CD4-positive, alpha-beta memory T cell (primary cell): ENCODE data around the gene WAS. TPM values are rescaled to one million over a fixed set of nuclear protein-coding genes. Genes with fewer than 3 reads are reported as not detected.
"Not testable (repeated sequence)": the region's sequence is repeated elsewhere in the genome, so short reads cannot be mapped to it uniquely, and the experiment has no call there.

Source experiments
- CTCF ChIA-PET: fragments of 350-600 bp; sonication (Branson Sonifier 250); formaldehyde crosslinking; loops from one replicate; lab custom pipeline; 2021; ENCODE audit warnings: inconsistent platforms; ENCODE audit not compliant: partially characterized antibody; lab: Charles Lee
- POLR2A ChIA-PET: fragments of 350-600 bp; sonication (Branson Sonifier 250); formaldehyde crosslinking; loops from one replicate; lab custom pipeline; 2021; ENCODE audit not compliant: partially characterized antibody; lab: Charles Lee
- DNase-seq, 5 donors: peaks; one replicate each; pipeline versions ENCODE4 v3.0.0 to v3.0.0-alpha.2; 2020 to 2022; ENCODE audit warnings: mixed read lengths in 1 of 5
- H3K27ac ChIP-seq: one replicate; pipeline ENCODE4 v1.7.0; 2013; ENCODE audit warnings: low read depth, low read length
- H3K27me3 ChIP-seq: 2 replicates; pipeline ENCODE4 v1.7.0; 2013; ENCODE audit warnings: mild to moderate bottlenecking, low read length, moderate library complexity; ENCODE audit not compliant: insufficient read depth
- H3K36me3 ChIP-seq: 2 replicates; pipeline ENCODE4 v1.7.0; 2013; ENCODE audit warnings: mild to moderate bottlenecking, low read length, moderate library complexity; ENCODE audit not compliant: insufficient read depth
- H3K4me1 ChIP-seq: 2 replicates; pipeline ENCODE4 v1.7.0; 2013; ENCODE audit warnings: mild to moderate bottlenecking, low read length, moderate library complexity; ENCODE audit not compliant: insufficient read depth
- H3K4me3 ChIP-seq, 2 donors: one replicate each; pipeline ENCODE4 v1.7.0; 2013; ENCODE audit warnings: low read length in 2 of 2, mild to moderate bottlenecking in 1 of 2
- H3K9me3 ChIP-seq, 2 donors: one replicate each; pipeline ENCODE4 v1.7.0; 2013; ENCODE audit warnings: low read length in 2 of 2, control low read depth in 1 of 2; ENCODE audit not compliant: control insufficient read depth in 1 of 2
- H3K27ac Mint-ChIP-seq, 7 donors: one replicate each; pipeline ENCODE4 v1.8.0; 2020 to 2021; ENCODE audit warnings: mixed read lengths in 7 of 7, mild to moderate bottlenecking in 6 of 7, inconsistent platforms in 3 of 7, moderate library complexity in 3 of 7
- H3K27me3 Mint-ChIP-seq, 2 donors: one replicate each; pipeline ENCODE4 v1.8.0; 2020 to 2021; ENCODE audit warnings: mixed read lengths in 2 of 2
- H3K36me3 Mint-ChIP-seq, 2 donors: one replicate each; pipeline ENCODE4 v1.8.0; 2020 to 2021; ENCODE audit warnings: mixed read lengths in 2 of 2, inconsistent platforms in 1 of 2, mild to moderate bottlenecking in 1 of 2
- H3K4me1 Mint-ChIP-seq, 4 donors: one replicate each; pipeline ENCODE4 v1.8.0; 2020 to 2021; ENCODE audit warnings: mixed read lengths in 4 of 4, mild to moderate bottlenecking in 1 of 4
- H3K4me3 Mint-ChIP-seq, 8 donors: one replicate each; pipeline ENCODE4 v1.8.0; 2020 to 2021; ENCODE audit warnings: mixed read lengths in 8 of 8, mild to moderate bottlenecking in 7 of 8, moderate library complexity in 6 of 8, inconsistent platforms in 3 of 8
- H3K9me3 Mint-ChIP-seq, 8 donors: one replicate each; pipeline ENCODE4 v1.8.0; 2020 to 2021; ENCODE audit warnings: mixed read lengths in 8 of 8, mild to moderate bottlenecking in 5 of 8, inconsistent platforms in 3 of 8, moderate library complexity in 1 of 8
- intact Hi-C: fragments of 100-400 bp; cut with micrococcal nuclease; formaldehyde crosslinking; loops from one replicate; pipeline ENCODE4 v1.15.1; 2023
- polyA plus RNA-seq, 2 donors: library from polyadenylated mRNA; unstranded; fragments of 300-500 nt; fragmentation: Illumina TruSeq; gene quantifications; one replicate each; pipeline ENCODE4 v1.2.3, GENCODE V29; 2021
- total RNA-seq, 2 experiments: library from RNA; stranded (reverse); gene quantifications; one replicate each; pipeline ENCODE4 v1.2.3, GENCODE V29; 2021

The WAS gene
- total and polyA plus RNA-seq, 4 experiments from 2014 or later, result 13.4 to 110 (median 71.0) TPM

- DNase-seq, result peak; percentile 87 to 88 (median 88)
- Mint-ChIP-seq H3K27me3 (no peaks in the 10 kb centered on the region), H3K9me3 (peaks cover 0 to 2% (median 0%) of the 10 kb centered on the region in 8 donors), H3K4me3 (peak overlapping the region; percentile 89 to 93 (median 92)), H3K4me1 (peaks cover 8 to 25% (median 14%) of the 10 kb centered on the region in 4 donors), H3K36me3 (peaks cover 0 to 2% of the 10 kb centered on the region in 2 donors), H3K27ac (peak overlapping the region; percentile 77 to 96 (median 94))
- CTCF ChIA-PET, result interaction anchor here (0.6 to 1.0 kb wide), 2 partner anchors 28 to 120 kb away, joined by 3 to 4 read pairs; no protein-coding TSS in a partner anchor
- intact Hi-C loops, result loop anchor here (1.0 kb wide), 4 partner anchors 20 to 282 kb away; partner anchors contain the start of genes HDAC6 and SUV39H1
- Histone ChIP-seq H3K9me3 (no peaks in the 10 kb centered on the region), H3K4me1 (peaks cover 21% of the 10 kb centered on the region), H3K27ac (peak overlapping the region; percentile 78), H3K4me3 (peak overlapping the region; percentile 36 to 69), H3K36me3 (no peaks in the 10 kb centered on the region), H3K27me3 (no peaks in the 10 kb centered on the region)
- POLR2A ChIA-PET, result interaction anchor here (0.6 to 2.7 kb wide), 12 partner anchors 8 to 283 kb away, joined by 3 to 24 read pairs (median 4); partner anchors contain the start of genes HDAC6, PQBP1, SUV39H1 and TIMM17B
Measured at GRCh38 chrX:48676106-48676892, 7.3 kb upstream of the WAS start.

DNA sequence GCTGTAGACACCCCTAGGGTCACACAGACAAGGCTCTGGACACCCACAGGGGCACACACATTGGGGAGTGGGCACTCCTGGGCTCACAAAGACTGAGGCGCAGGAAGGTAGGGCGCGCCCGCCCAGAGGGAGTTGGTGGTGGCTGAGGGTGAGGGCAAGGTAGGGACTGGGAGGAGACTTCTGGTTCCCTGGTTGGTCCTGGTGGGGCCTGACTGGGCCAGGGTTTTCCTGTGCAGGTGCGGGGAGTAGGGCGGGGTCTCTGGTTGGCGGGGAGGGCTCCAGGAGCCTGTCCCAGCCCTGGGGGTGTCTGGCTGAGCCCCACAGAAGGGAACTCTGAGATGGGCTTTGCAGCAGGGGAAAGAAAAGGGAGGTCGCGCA, 6.7 kb upstream of the WAS start:
- Histone ChIP-seq H3K9me3 (no peaks in the 10 kb centered on the region), H3K4me3 (peak overlapping the region; percentile 36 to 69), H3K36me3 (no peaks in the 10 kb centered on the region), H3K27me3 (no peaks in the 10 kb centered on the region), H3K27ac (peak overlapping the region; percentile 78), H3K4me1 (peaks cover 21% of the 10 kb centered on the region)
- H3K9me3 Mint-ChIP-seq, result peaks cover 0 to 2% (median 0%) of the 10 kb centered on the region in 8 donors
- peak overlapping the region; percentile 34 to 93 (median 89) for H3K27ac Mint-ChIP-seq
- peaks cover 0 to 2% of the 10 kb centered on the region in 2 donors for H3K36me3 Mint-ChIP-seq
- intact Hi-C loops, result loop anchor here (1.0 kb wide), 4 partner anchors 19 to 281 kb away; partner anchors contain the start of genes HDAC6 and SUV39H1
- peak in 3 of 5 donors; percentile 8 to 46 (median 13) for DNase-seq
- ChIA-PET CTCF (interaction anchor here (0.6 to 1.0 kb wide), 2 partner anchors 29 to 119 kb away, joined by 3 to 4 read pairs; no protein-coding TSS in a partner anchor), POLR2A (interaction anchor here (0.6 to 2.7 kb wide), 13 partner anchors 8 to 282 kb away, joined by 3 to 24 read pairs (median 4); partner anchors contain the start of genes HDAC6, PQBP1, SUV39H1 and TIMM17B)
- H3K4me1 Mint-ChIP-seq, result peaks cover 8 to 25% (median 14%) of the 10 kb centered on the region in 4 donors
- H3K27me3 Mint-ChIP-seq, result no peaks in the 10 kb centered on the region
- H3K4me3 Mint-ChIP-seq, result peak overlapping the region; percentile 84 to 92 (median 89)

GRCh38 chrX:48677516-48677915, 6.1 kb upstream of the WAS start:
- ChIA-PET CTCF (no interaction called here), POLR2A (interaction anchor here (0.6 to 1.9 kb wide), 2 partner anchors 18 to 123 kb away, joined by 4 to 24 read pairs; partner anchors contain the start of gene SUV39H1)
- H3K27me3 ChIP-seq, result no peaks in the 10 kb centered on the region
- no peaks in the 10 kb centered on the region for H3K9me3 ChIP-seq
- peaks cover 0 to 2% of the 10 kb centered on the region in 2 donors for H3K36me3 Mint-ChIP-seq
- no peak for DNase-seq
- H3K4me3 Mint-ChIP-seq, result peak overlapping the region; percentile 84 to 92 (median 89)
- H3K27me3 Mint-ChIP-seq, result no peaks in the 10 kb centered on the region
- no peak overlapping the region for H3K27ac ChIP-seq
- no peak overlapping the region for H3K4me3 ChIP-seq
- peak overlapping the region; percentile 34 to 93 (median 89) for H3K27ac Mint-ChIP-seq
- H3K4me1 Mint-ChIP-seq, result peaks cover 10 to 30% (median 17%) of the 10 kb centered on the region in 4 donors
- H3K9me3 Mint-ChIP-seq, result peaks cover 0 to 2% (median 0%) of the 10 kb centered on the region in 8 donors
- H3K36me3 ChIP-seq, result no peaks in the 10 kb centered on the region
- intact Hi-C loops, result no loop called here
- peaks cover 21% of the 10 kb centered on the region for H3K4me1 ChIP-seq

DNA sequence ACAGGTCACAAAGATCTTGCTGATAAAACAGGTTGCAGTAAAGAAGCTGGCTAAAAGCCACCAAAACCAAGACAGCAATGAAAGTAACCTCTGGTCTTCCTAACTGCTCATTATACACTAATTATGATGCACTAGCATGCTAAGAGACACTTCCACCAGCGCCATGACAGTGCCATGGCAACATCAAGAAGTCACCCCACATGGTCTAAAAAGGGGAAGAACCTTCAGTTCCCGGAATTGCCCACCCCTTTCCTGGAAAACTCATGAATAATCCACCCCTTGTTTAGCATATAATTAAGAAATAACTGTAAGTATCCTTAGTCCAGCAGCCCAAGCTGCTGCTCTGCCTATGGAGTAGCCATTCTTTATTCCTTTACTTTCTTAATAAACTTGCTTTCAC, 3.1 kb upstream of the WAS start:
- H3K27me3 ChIP-seq, H3K9me3 ChIP-seq, H3K36me3 ChIP-seq, H3K4me3 ChIP-seq, H3K27ac ChIP-seq, DNase-seq, intact Hi-C loops, H3K27me3 Mint-ChIP-seq, H3K9me3 Mint-ChIP-seq, CTCF ChIA-PET: not testable (repeated sequence)
- Mint-ChIP-seq H3K4me1 (peaks cover 24 to 59% (median 37%) of the 10 kb centered on the region in 4 donors), H3K4me3 (peak overlapping the region in 2 of 8 donors; percentile 23 to 30), H3K36me3 (peaks cover 0 to 11% of the 10 kb centered on the region in 2 donors), H3K27ac (peak overlapping the region in 1 of 7 donors; percentile 41)
- POLR2A ChIA-PET, result interaction anchor here (0.7 kb wide), 1 partner anchor 211 kb away, joined by 3 read pairs; no protein-coding TSS in a partner anchor
- H3K4me1 ChIP-seq, result peaks cover 36% of the 10 kb centered on the region

DNA sequence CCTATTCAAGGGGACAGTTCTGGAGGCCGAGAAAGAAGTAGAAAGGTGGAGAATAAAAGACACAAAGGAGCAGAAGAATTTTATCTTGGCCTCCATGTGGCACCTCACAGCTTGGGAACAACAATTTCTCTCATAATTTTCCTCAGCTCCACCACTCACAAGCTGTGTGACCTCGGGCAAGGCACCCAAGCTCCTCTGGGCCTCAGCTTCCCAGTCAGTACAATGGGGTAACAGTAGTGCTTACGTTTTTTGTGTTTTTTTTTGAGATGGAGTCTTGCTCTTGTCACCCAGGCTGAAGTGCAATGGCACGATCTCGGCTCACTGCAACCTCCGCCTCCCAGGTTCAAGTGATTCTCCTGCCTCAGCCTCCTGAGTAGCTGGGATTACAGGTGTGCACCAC, 2.7 kb upstream of the WAS start:
- CTCF ChIA-PET, result not testable (repeated sequence)
- POLR2A ChIA-PET, result interaction anchor here (0.7 kb wide), 1 partner anchor 211 kb away, joined by 3 read pairs; no protein-coding TSS in a partner anchor

GRCh38 chrX:48681539-48682183, 1.9 kb upstream of the WAS start:
- H3K9me3 ChIP-seq, result no peaks in the 10 kb centered on the region
- no peaks in the 10 kb centered on the region for H3K27me3 ChIP-seq
- CTCF ChIA-PET, result no interaction called here
- no peak overlapping the region for H3K4me3 ChIP-seq
- POLR2A ChIA-PET, result no interaction called here
- intact Hi-C loops, result no loop called here
- H3K9me3 Mint-ChIP-seq, result peaks cover 0 to 2% (median 0%) of the 10 kb centered on the region in 8 donors
- peaks cover 5 to 20% of the 10 kb centered on the region in 2 donors for H3K36me3 Mint-ChIP-seq
- peaks cover 32 to 65% (median 43%) of the 10 kb centered on the region in 4 donors for H3K4me1 Mint-ChIP-seq
- peaks cover 43% of the 10 kb centered on the region for H3K4me1 ChIP-seq
- no peak overlapping the region for H3K27ac ChIP-seq
- no peaks in the 10 kb centered on the region for H3K27me3 Mint-ChIP-seq
- H3K36me3 ChIP-seq, result peaks cover 10% of the 10 kb centered on the region
- peak overlapping the region in 6 of 7 donors; percentile 27 to 93 (median 74) for H3K27ac Mint-ChIP-seq
- peak overlapping the region in 4 of 8 donors; percentile 51 to 68 (median 57) for H3K4me3 Mint-ChIP-seq
- DNase-seq, result no peak

More for the DNA sequence above, 2.7 kb upstream of the WAS start:
- H3K36me3 Mint-ChIP-seq, result peaks cover under 1 to 13% of the 10 kb centered on the region in 2 donors
- H3K27me3 ChIP-seq, H3K9me3 Mint-ChIP-seq, H3K27ac ChIP-seq, DNase-seq, H3K27me3 Mint-ChIP-seq, H3K4me3 ChIP-seq, H3K9me3 ChIP-seq, intact Hi-C loops, H3K36me3 ChIP-seq: not testable (repeated sequence)
- H3K4me1 ChIP-seq, result peaks cover 36% of the 10 kb centered on the region
- peak overlapping the region in 2 of 8 donors; percentile 23 to 30 for H3K4me3 Mint-ChIP-seq
- peak overlapping the region in 2 of 7 donors; percentile 30 to 41 for H3K27ac Mint-ChIP-seq
- H3K4me1 Mint-ChIP-seq, result peaks cover 25 to 58% (median 37%) of the 10 kb centered on the region in 4 donors
